MM.1S (cell line): Measurements from ENCODE around the gene DNAH6.
A peak's percentile ranks its signal among the peaks of the same experiment; 100 is the strongest.

Experiments
- DNase-seq: peaks from one replicate; pipeline ENCODE4 v3.0.0-alpha.2; 2015
- H2AFZ ChIP-seq: fragments of 300-600 bp; sonication (generic); 2 replicates; pipeline ENCODE4 v1.6.0; 2016; ENCODE audit warnings: antibody characterized with exemption, low read length
- H3F3A ChIP-seq: fragments of 300-600 bp; sonication (generic); 2 replicates; pipeline ENCODE4 v1.6.1; 2016; ENCODE audit warnings: mild to moderate bottlenecking, antibody characterized with exemption, low read length, moderate library complexity, mixed read lengths; ENCODE audit not compliant: insufficient read depth
- H3K27ac ChIP-seq: fragments of 300-600 bp; sonication (generic); 2 replicates; pipeline ENCODE4 v1.5.1; 2016; ENCODE audit warnings: mild to moderate bottlenecking, low read length
- H3K27me3 ChIP-seq: fragments of 300-600 bp; sonication (generic); replicated peaks from 2 replicates; pipeline ENCODE4 v1.6.0; 2016; ENCODE audit warnings: low read length; ENCODE audit not compliant: insufficient read depth
- H3K36me3 ChIP-seq: fragments of 300-600 bp; sonication (generic); replicated peaks from 2 replicates; pipeline ENCODE4 v1.6.1; 2016; ENCODE audit warnings: mild to moderate bottlenecking, low read length, mixed read lengths; ENCODE audit not compliant: insufficient read depth
- H3K4me1 ChIP-seq: fragments of 300-600 bp; sonication (generic); 2 replicates; pipeline ENCODE4 v1.6.1; 2016; ENCODE audit warnings: low read length, mixed read lengths
- H3K4me2 ChIP-seq: fragments of 300-600 bp; sonication (generic); 2 replicates; pipeline ENCODE4 v1.6.0; 2016; ENCODE audit warnings: low read depth, low read length
- H3K4me3 ChIP-seq: fragments of 300-600 bp; sonication (generic); 2 replicates; pipeline ENCODE4 v1.5.1; 2016; ENCODE audit warnings: low read length, mixed read lengths
- H3K79me2 ChIP-seq: fragments of 300-600 bp; sonication (generic); 2 replicates; pipeline ENCODE4 v1.6.1; 2016; ENCODE audit warnings: mixed run types, low read length, mixed read lengths
- H3K9ac ChIP-seq: fragments of 300-600 bp; sonication (generic); 2 replicates; pipeline ENCODE4 v1.6.1; 2016; ENCODE audit warnings: low read length, mixed read lengths
- H3K9me2 ChIP-seq: fragments of 300-600 bp; sonication (generic); replicated peaks from 2 replicates; pipeline ENCODE4 v1.6.1; 2016; ENCODE audit warnings: mild to moderate bottlenecking, low read length, mixed read lengths; ENCODE audit not compliant: insufficient read depth
- H3K9me3 ChIP-seq: fragments of 300-600 bp; sonication (generic); replicated peaks from 2 replicates; pipeline ENCODE4 v1.6.1; 2016; ENCODE audit warnings: mild to moderate bottlenecking, low read length, mixed read lengths; ENCODE audit not compliant: insufficient read depth
- H4K20me1 ChIP-seq: fragments of 300-600 bp; sonication (generic); 2 replicates; pipeline ENCODE4 v1.6.1; 2016; ENCODE audit warnings: mild to moderate bottlenecking, low read length, moderate library complexity, mixed read lengths; ENCODE audit not compliant: insufficient read depth
- CTCF ChIP-seq: fragments of 300-600 bp; sonication (generic); IDR thresholded peaks from 2 replicates; pipeline ENCODE4 v1.5.1; 2016; ENCODE audit warnings: antibody characterized with exemption, low read length, mixed read lengths
- EZH2 ChIP-seq: fragments of 300-600 bp; sonication (generic); optimal IDR thresholded peaks from 2 replicates; pipeline ENCODE3; 2017; ENCODE audit warnings: low read depth, mild to moderate bottlenecking, antibody characterized with exemption, low read length, mixed read lengths
- EZH2phosphoT487 ChIP-seq: fragments of 300-600 bp; sonication (generic); IDR thresholded peaks from 2 replicates; pipeline ENCODE4 v1.6.1; 2018; ENCODE audit warnings: antibody characterized with exemption, low read length

DNAH6 gene

GRCh38 chr2:84823788-84824187 is 307.5 kb downstream of the DNAH6 start:
- peaks cover 17% of the 10 kb centered on the region for H3K4me1 ChIP-seq

DNA sequence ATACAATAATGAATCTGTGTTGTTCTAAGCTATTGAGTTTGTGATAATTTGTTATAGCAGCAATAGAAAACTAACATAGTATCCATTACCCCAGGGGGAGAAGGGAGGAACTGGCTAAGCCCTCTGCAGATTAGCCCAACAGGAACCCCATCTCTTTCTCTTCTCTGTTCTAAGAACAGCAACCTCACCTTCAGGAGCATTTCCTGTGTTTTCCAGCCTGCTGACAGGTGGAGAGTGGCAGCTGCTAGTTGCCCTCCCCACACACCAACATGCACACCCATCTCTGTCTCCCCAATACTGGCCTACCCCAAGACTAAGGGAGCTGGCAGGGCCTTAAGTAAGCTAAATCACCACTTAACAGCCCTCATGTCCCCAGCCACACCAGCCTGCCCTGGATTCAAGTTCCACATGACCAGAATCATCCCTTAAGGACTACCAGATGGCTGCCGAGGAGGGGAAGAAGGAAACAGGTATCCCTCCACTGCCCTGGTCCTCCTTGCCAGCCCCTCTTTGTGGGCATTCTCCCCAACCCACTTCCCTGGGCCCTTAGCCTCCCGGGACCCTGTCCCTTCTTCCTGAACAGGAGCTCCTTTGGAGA is 311.8 kb downstream of the DNAH6 start:
- H3F3A ChIP-seq, result no peaks in the 10 kb centered on the region
- H2AFZ ChIP-seq, result peak overlapping the region; percentile 37; the same call in 1 of the 2 replicates
- no peak for TF ChIP-seq EZH2phosphoT487
- H3K4me3 ChIP-seq, result no peak overlapping the region
- H3K27ac ChIP-seq, result no peak overlapping the region
- H3K79me2 ChIP-seq, result no peaks in the 10 kb centered on the region
- H3K27me3 ChIP-seq, result no peaks in the 10 kb centered on the region
- no peak for DNase-seq
- peak overlapping the region; percentile 20; the same call in 1 of the 2 replicates for H3K4me2 ChIP-seq
- no peak overlapping the region for H3K9ac ChIP-seq
- H3K4me1 ChIP-seq, result peaks cover 17% of the 10 kb centered on the region
- H4K20me1 ChIP-seq, result no peaks in the 10 kb centered on the region
- H3K9me2 ChIP-seq, result no peaks in the 10 kb centered on the region
- no peaks in the 10 kb centered on the region for H3K9me3 ChIP-seq
- H3K36me3 ChIP-seq, result no peaks in the 10 kb centered on the region

More at GRCh38 chr2:84823788-84824187, 307.5 kb downstream of the DNAH6 start:
- H3F3A ChIP-seq, result no peaks in the 10 kb centered on the region; the same call in 1 of the 2 replicates
- H3K9ac ChIP-seq, result no peak overlapping the region
- no peak for DNase-seq
- no peak overlapping the region for H2AFZ ChIP-seq
- no peaks in the 10 kb centered on the region for H3K27me3 ChIP-seq
- no peak overlapping the region for H3K4me3 ChIP-seq
- H3K36me3 ChIP-seq, result no peaks in the 10 kb centered on the region
- H3K79me2 ChIP-seq, result no peaks in the 10 kb centered on the region
- no peak overlapping the region for H3K4me2 ChIP-seq
- TF ChIP-seq CTCF (no peak), EZH2 (no peak), EZH2phosphoT487 (no peak)
- H3K9me2 ChIP-seq, result no peaks in the 10 kb centered on the region
- H3K9me3 ChIP-seq, result no peaks in the 10 kb centered on the region
- H4K20me1 ChIP-seq, result no peaks in the 10 kb centered on the region
- no peak overlapping the region for H3K27ac ChIP-seq

- H3K4me2 ChIP-seq, result no peak overlapping the region
- no peaks in the 10 kb centered on the region for H4K20me1 ChIP-seq
- no peaks in the 10 kb centered on the region for H3K79me2 ChIP-seq
- H3K9ac ChIP-seq, result no peak overlapping the region
- no peaks in the 10 kb centered on the region for H3K9me2 ChIP-seq
- DNase-seq, result no peak
- no peaks in the 10 kb centered on the region for H3F3A ChIP-seq
- H3K36me3 ChIP-seq, result no peaks in the 10 kb centered on the region
- H3K4me3 ChIP-seq, result no peak overlapping the region
- peaks cover 17% of the 10 kb centered on the region for H3K4me1 ChIP-seq
- no peaks in the 10 kb centered on the region for H3K9me3 ChIP-seq
- H3K27ac ChIP-seq, result no peak overlapping the region
- TF ChIP-seq CTCF (no peak), EZH2 (no peak), EZH2phosphoT487 (no peak)
- no peak overlapping the region for H2AFZ ChIP-seq
- no peaks in the 10 kb centered on the region for H3K27me3 ChIP-seq
Measured at GRCh38 chr2:84829693-84830092, 313.4 kb downstream of the DNAH6 start.

- Histone ChIP-seq H3K9me3 (no peaks in the 10 kb centered on the region), H3K4me1 (peaks cover 17% of the 10 kb centered on the region), H3K27me3 (no peaks in the 10 kb centered on the region), H3K4me2 (no peak overlapping the region), H2AFZ (no peak overlapping the region), H4K20me1 (no peaks in the 10 kb centered on the region), H3F3A (no peaks in the 10 kb centered on the region), H3K9me2 (no peaks in the 10 kb centered on the region), H3K27ac (no peak overlapping the region), H3K4me3 (no peak overlapping the region), H3K36me3 (no peaks in the 10 kb centered on the region), H3K79me2 (no peaks in the 10 kb centered on the region), H3K9ac (no peak overlapping the region)
- no peak for DNase-seq
- TF ChIP-seq EZH2, result no peak
- TF ChIP-seq CTCF, result no peak
- TF ChIP-seq EZH2phosphoT487, result no peak
Measured at GRCh38 chr2:84830095-84830494, 313.8 kb downstream of the DNAH6 start.
